H1 (cell line): Measurements from ENCODE around the gene INVS. TPM values are rescaled to one million over a fixed set of nuclear protein-coding genes. Genes with fewer than 3 reads are reported as not detected.

Experiments
- CTCF ChIA-PET: fragments of 300-600 bp; sonication (Branson Sonifier 250); formaldehyde crosslinking; loops from one replicate; lab custom pipeline; 2021; ENCODE audit not compliant: partially characterized antibody; lab: Charles Lee
- POLR2A ChIA-PET: fragments of 300-600 bp; sonication (Branson Sonifier 250); formaldehyde crosslinking; loops from one replicate; lab custom pipeline; 2021; ENCODE audit warnings: inconsistent platforms; ENCODE audit not compliant: partially characterized antibody; lab: Charles Lee
- DNase-seq, 2 experiments: peaks; one replicate each; pipeline versions ENCODE4 v3.0.0 to v3.0.0-alpha.2; 2010 to 2022; ENCODE audit warnings: low spot score in 2 of 2, low read depth in 1 of 2, mixed read lengths in 1 of 2
- FAIRE-seq: peaks from 2 replicates; lab custom pipeline; 2011; peaks lifted over from hg19 to GRCh38; lab: Jason Lieb, UNC
- H2AFZ ChIP-seq: 2 replicates; pipeline ENCODE4 v1.8.1; 2012; ENCODE audit warnings: low read length, inconsistent platforms
- H2AK5ac ChIP-seq: 2 replicates; pipeline ENCODE4 v1.6.1; 2013; ENCODE audit warnings: low read depth, low read length
- H2BK120ac ChIP-seq: replicated peaks from 2 replicates; pipeline ENCODE3; 2013; ENCODE audit warnings: low read depth, low read length, inconsistent platforms
- H2BK12ac ChIP-seq: 2 replicates; pipeline ENCODE4 v1.6.1; 2013; ENCODE audit warnings: low read depth, low read length
- H2BK15ac ChIP-seq: 2 replicates; pipeline ENCODE4 v1.6.1; 2013; ENCODE audit warnings: low read length
- H2BK20ac ChIP-seq: 2 replicates; pipeline ENCODE4 v1.6.1; 2013; ENCODE audit warnings: low read length
- H2BK5ac ChIP-seq: 2 replicates; pipeline ENCODE4 v1.6.1; 2013; ENCODE audit warnings: low read depth, low read length
- H3K14ac ChIP-seq: 2 replicates; pipeline ENCODE4 v1.6.1; 2013; ENCODE audit warnings: inconsistent platforms; ENCODE audit not compliant: insufficient read length
- H3K18ac ChIP-seq: 2 replicates; pipeline ENCODE4 v1.6.1; 2013; ENCODE audit warnings: low read length; ENCODE audit errors: extremely low read depth
- H3K23ac ChIP-seq: 2 replicates; pipeline ENCODE4 v1.6.1; 2013; ENCODE audit warnings: inconsistent platforms; ENCODE audit not compliant: insufficient read length
- H3K23me2 ChIP-seq: 2 replicates; pipeline ENCODE4 v1.6.1; 2013; ENCODE audit warnings: low read depth, low read length
- H3K27ac ChIP-seq: 2 replicates; pipeline ENCODE4 v1.6.1; 2011; ENCODE audit warnings: low read depth, low read length, inconsistent platforms
- H3K27me3 ChIP-seq, 4 experiments: replicated peaks in 1 of 4; 1 replicate in 1 of 4; 2 replicates in 3 of 4; pipeline versions ENCODE4 v1.6.1 to v1.8.1; 2011 to 2013; ENCODE audit warnings: low read length in 3 of 4, mild to moderate bottlenecking in 3 of 4, inconsistent platforms in 2 of 4, mixed read lengths in 2 of 4, moderate library complexity in 1 of 4; ENCODE audit not compliant: control insufficient read depth in 3 of 4, insufficient read depth in 3 of 4; ENCODE audit errors: extremely low read depth in 1 of 4
- H3K36me3 ChIP-seq, 4 experiments: 2 replicates each; pipeline versions ENCODE4 v1.6.1 to v1.8.1; 2011 to 2013; ENCODE audit warnings: mild to moderate bottlenecking in 4 of 4, low read length in 3 of 4, moderate library complexity in 2 of 4, control low read depth in 1 of 4, inconsistent platforms in 1 of 4; ENCODE audit not compliant: insufficient read depth in 4 of 4, control insufficient read depth in 2 of 4
- H3K4ac ChIP-seq: replicated peaks from 2 replicates; pipeline ENCODE3; 2013; ENCODE audit warnings: low read length, low read depth, mixed read lengths, inconsistent platforms; ENCODE audit not compliant: insufficient read length
- H3K4me1 ChIP-seq, 4 experiments: replicated peaks in 1 of 4; 1 replicate in 1 of 4; 2 replicates in 3 of 4; pipeline versions ENCODE4 v1.6.1 to v1.8.1; 2011 to 2013; ENCODE audit warnings: low read length in 3 of 4, inconsistent platforms in 2 of 4, mixed read lengths in 1 of 4; ENCODE audit not compliant: insufficient read depth in 4 of 4, control insufficient read depth in 3 of 4
- H3K4me2 ChIP-seq, 2 experiments: 2 replicates each; pipeline versions ENCODE4 v1.6.1 to v1.8.1; 2011 to 2013; ENCODE audit warnings: low read depth in 2 of 2, low read length in 2 of 2, control low read depth in 1 of 2, inconsistent platforms in 1 of 2, mild to moderate bottlenecking in 1 of 2; ENCODE audit not compliant: insufficient read depth in 1 of 2
- H3K4me3 ChIP-seq, 4 experiments: fragments of 200-600, 300-600 bp in 1 of 4; sonication (generic), shearing (Covaris generic), sonication (Bioruptor Twin) in 1 of 4; 2 replicates each; pipeline versions ENCODE4 v1.5.1 to v1.8.1; 2011 to 2016; ENCODE audit warnings: low read length in 4 of 4, low read depth in 3 of 4, control low read depth in 2 of 4, inconsistent platforms in 2 of 4, mild to moderate bottlenecking in 2 of 4, mixed read lengths in 1 of 4, moderate library complexity in 1 of 4; ENCODE audit not compliant: insufficient read depth in 2 of 4; ENCODE audit errors: extremely low read depth in 1 of 4
- H3K56ac ChIP-seq: replicated peaks from 2 replicates; pipeline ENCODE3; 2013; ENCODE audit warnings: low read depth, mild to moderate bottlenecking, mixed read lengths, low read length, inconsistent platforms; ENCODE audit not compliant: insufficient read length
- H3K79me1 ChIP-seq: 2 replicates; pipeline ENCODE4 v1.6.1; 2013; ENCODE audit warnings: low read depth, low read length, control low read depth
- H3K79me2 ChIP-seq, 2 experiments: 2 replicates each; pipeline versions ENCODE4 v1.6.1 to v1.8.1; 2012 to 2013; ENCODE audit warnings: low read length in 2 of 2, mild to moderate bottlenecking in 2 of 2, inconsistent platforms in 1 of 2; ENCODE audit not compliant: insufficient read depth in 2 of 2, control insufficient read depth in 1 of 2
- H3K9ac ChIP-seq, 4 experiments: replicated peaks in 1 of 4; 1 replicate in 1 of 4; 2 replicates in 3 of 4; pipeline versions ENCODE4 v1.6.1 to v1.8.1; 2011 to 2013; ENCODE audit warnings: low read depth in 3 of 4, low read length in 3 of 4, control low read depth in 2 of 4, mild to moderate bottlenecking in 2 of 4, moderate library complexity in 2 of 4, inconsistent platforms in 1 of 4; ENCODE audit errors: extremely low read depth in 1 of 4
- H3K9me3 ChIP-seq, 2 experiments: 2 replicates each; pipeline versions ENCODE4 v1.6.1 to v1.8.1; 2012 to 2013; ENCODE audit warnings: mild to moderate bottlenecking in 2 of 2, moderate library complexity in 2 of 2, control low read depth in 1 of 2, inconsistent platforms in 1 of 2, low read depth in 1 of 2, low read length in 1 of 2, mixed read lengths in 1 of 2; ENCODE audit not compliant: insufficient read depth in 2 of 2
- H4K20me1 ChIP-seq, 2 experiments: replicated peaks in 1 of 2; 2 replicates each; pipeline versions ENCODE3 to v1.8.1; 2011 to 2013; ENCODE audit warnings: inconsistent platforms in 2 of 2, low read length in 2 of 2, mild to moderate bottlenecking in 1 of 2; ENCODE audit not compliant: insufficient read depth in 2 of 2, control insufficient read depth in 1 of 2
- H4K5ac ChIP-seq: 2 replicates; pipeline ENCODE4 v1.6.1; 2013; ENCODE audit warnings: low read length, low read depth, mixed read lengths, inconsistent platforms; ENCODE audit not compliant: insufficient read length
- H4K8ac ChIP-seq: 2 replicates; pipeline ENCODE4 v1.8.0; 2013; ENCODE audit warnings: mild to moderate bottlenecking, moderate library complexity, low read length, inconsistent platforms; ENCODE audit not compliant: insufficient read depth; ENCODE audit errors: extremely low read depth
- H4K91ac ChIP-seq: replicated peaks from 2 replicates; pipeline ENCODE3; 2013; ENCODE audit warnings: low read length, mixed read lengths, inconsistent platforms; ENCODE audit not compliant: insufficient read length
- RAD21 ChIP-seq, 2 experiments: IDR thresholded peaks in 1 of 2; conservative IDR thresholded peaks in 1 of 2; 2 replicates each; pipeline ENCODE4 v1.6.1; 2011; ENCODE audit warnings: low read depth in 2 of 2, low read length in 2 of 2, improper control_type of control experiment in 1 of 2, inconsistent platforms in 1 of 2, mild to moderate bottlenecking in 1 of 2, moderate library complexity in 1 of 2
- RBBP5 ChIP-seq: IDR thresholded peaks from 2 replicates; pipeline ENCODE4 v1.7.1; 2012; ENCODE audit warnings: low read depth, mild to moderate bottlenecking, inconsistent platforms, low read length, moderate library complexity, borderline replicate concordance
- WGBS, 2 experiments: shearing (Covaris generic) in 1 of 2; methylation state at CpG; one replicate each; pipeline versions ENCODE4 v1.1.6 to v1.1.7; 2013 to 2015; ENCODE audit warnings: low lambda C conversion rate in 2 of 2, mixed read lengths in 2 of 2, inconsistent platforms in 1 of 2, low coverage in 1 of 2, missing lambda C conversion rate in 1 of 2; ENCODE audit not compliant: insufficient replicate concordance in 2 of 2, insufficient coverage in 1 of 2, insufficient read length in 1 of 2; ENCODE audit errors: extremely low coverage in 1 of 2, missing lambda C conversion rate in 1 of 2; 5-methylcytosine and 5-hydroxymethylcytosine counted together
- polyA plus RNA-seq, 7 experiments: library from polyadenylated mRNA; depleted of rRNA in 3 of 7; stranded (reverse) in 5 of 7; unstranded in 2 of 7; fragments of >200 nt in 5 of 7; fragments of 200-250 nt in 2 of 7; gene quantifications; 1 replicate in 5 of 7; 2 replicates in 1 of 7; 4 replicates in 1 of 7; pipeline versions ENCODE4 v1.2.1 to v1.2.3, GENCODE V29; 2011 to 2013; ENCODE audit warnings: missing spikeins in 2 of 7, mixed read lengths in 2 of 7
- total RNA-seq: library from RNA; stranded (reverse); fragmentation: NEBNext Ultra II Directional; extraction: Animal tissue kit (Norgen Biotek cat#: 25700); gene quantifications from 2 replicates; pipeline ENCODE4 v1.2.1, GENCODE V29; 2021

The INVS gene
- total and polyA plus RNA-seq, 2 of the 8 experiments (the other 6 are each of a cell fraction or from before 2014, with no cell fraction given): 4.1 to 6.9 TPM

- Histone ChIP-seq H2AK5ac (no peak overlapping the region), H2BK5ac (no peak overlapping the region), H3K27me3 (no peaks in the 10 kb centered on the region), H4K8ac (no peak overlapping the region), H3K4me3 (no peak overlapping the region), H2BK15ac (no peak overlapping the region), H3K27ac (no peak overlapping the region), H3K23ac (no peak overlapping the region), H2AFZ (no peak overlapping the region)
- no peak for FAIRE-seq
- WGBS, 2 experiments: 88% methylated on average over 5 of the region's 5 CpGs; no CpG with 5 or more reads in 1 of the 2 experiments
- ChIA-PET CTCF (interaction anchor here (1.1 to 1.6 kb wide), 3 partner anchors 9 to 32 kb away, joined by 3 to 4 read pairs (median 3); no protein-coding TSS in a partner anchor), POLR2A (no interaction called here)
- TF ChIP-seq RBBP5: no peak
- peak in 1 of 2 experiments; percentile 16; a peak in 2 of 4 replicates for TF ChIP-seq RAD21 (IDR thresholded peaks at IDR 0.05 in 1 of 2, conservative IDR thresholded peaks at IDR 0.05 in 1 of 2; ENCODE audit: low read depth in 2 of 2, low read length in 2 of 2)
- TF ChIP-seq, all 59 proteins: peak for 1
- Histone ChIP-seq H3K23me2 (no peaks in the 10 kb centered on the region), H3K56ac (no peak overlapping the region), H4K5ac (no peak overlapping the region), H2BK120ac (no peak overlapping the region), H3K14ac (no peak overlapping the region), H3K9me3 (0 out of 4 replicates have a peak, but pooled peaks cover 0 to 2% of the 10 kb centered on the region in 2 experiments), H3K79me1 (no peaks in the 10 kb centered on the region), H2BK20ac (no peak overlapping the region), H3K36me3 (no peaks in the 10 kb centered on the region), H3K4me1 (no peaks in the 10 kb centered on the region), H3K4ac (no peak overlapping the region), H3K9ac (no peak overlapping the region), H4K20me1 (no peaks in the 10 kb centered on the region), H2BK12ac (no peak overlapping the region), H3K79me2 (no peaks in the 10 kb centered on the region), H4K91ac (no peak overlapping the region), H3K4me2 (no peak overlapping the region), H3K18ac (no peak overlapping the region)
- no peak for DNase-seq
Measured at GRCh38 chr9:100167915-100168654, 69.0 kb downstream of the INVS start.
